AG09309 (cell line): ENCODE data around the gene RAB25.
A peak's percentile ranks its signal among the peaks of the same experiment; 100 is the strongest.

Experiments
- DNase-seq: peaks from one replicate; pipeline ENCODE4 v3.0.0-alpha.2; 2010; ENCODE audit warnings: low read depth
- H3K4me3 ChIP-seq: 2 replicates; pipeline ENCODE4 v1.5.1; 2011; ENCODE audit warnings: mild to moderate bottlenecking, low read depth, low read length, moderate library complexity; ENCODE audit not compliant: control insufficient read depth
- TF ChIP-seq, protein P1 (sequence below): IDR thresholded peaks from 2 replicates; pipeline ENCODE4 v1.5.1; 2011; ENCODE audit warnings: mild to moderate bottlenecking, low read depth, low read length, inconsistent platforms; ENCODE audit not compliant: insufficient read depth, control insufficient read depth; ENCODE audit errors: missing control alignments

Gene RAB25

DNA sequence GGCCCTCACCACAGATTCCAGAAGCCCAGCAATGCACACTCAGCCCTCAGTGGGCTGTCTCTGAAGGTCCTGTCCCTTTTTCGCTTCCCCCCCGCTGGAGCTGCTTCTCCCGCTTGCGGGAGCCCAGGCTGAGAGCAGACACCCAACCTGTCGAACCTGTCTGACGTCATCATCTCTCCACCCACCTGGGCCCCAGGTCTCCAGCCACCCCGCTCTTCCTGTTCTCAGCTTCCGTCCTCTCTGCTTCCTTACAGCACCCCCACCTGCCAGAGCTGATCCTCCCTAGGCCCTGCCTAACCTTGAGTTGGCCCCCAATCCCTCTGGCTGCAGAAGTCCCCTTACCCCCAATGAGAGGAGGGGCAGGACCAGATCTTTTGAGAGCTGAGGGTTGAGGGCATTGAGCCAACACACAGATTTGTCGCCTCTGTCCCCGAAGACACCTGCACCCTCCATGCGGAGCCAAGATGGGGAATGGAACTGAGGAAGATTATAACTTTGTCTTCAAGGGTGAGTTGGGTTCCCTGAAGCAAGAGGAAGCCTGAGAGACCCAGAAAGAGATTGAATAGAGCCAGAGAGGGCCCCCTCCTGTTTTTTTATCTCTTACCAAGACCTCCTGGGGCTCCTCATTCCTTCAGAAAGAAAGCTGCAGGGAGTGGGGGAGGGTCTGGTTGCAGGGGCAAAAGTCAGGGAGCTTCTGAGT, at the start of gene RAB25:
TSS of gene RAB25 (plus strand) at position 224 of the 700 bp plus-strand sequence. CDS start at position 465, 241 bp downstream.
- H3K4me3 ChIP-seq, result no peak within 1 kb of the TSS
- TF ChIP-seq, protein P1, sequence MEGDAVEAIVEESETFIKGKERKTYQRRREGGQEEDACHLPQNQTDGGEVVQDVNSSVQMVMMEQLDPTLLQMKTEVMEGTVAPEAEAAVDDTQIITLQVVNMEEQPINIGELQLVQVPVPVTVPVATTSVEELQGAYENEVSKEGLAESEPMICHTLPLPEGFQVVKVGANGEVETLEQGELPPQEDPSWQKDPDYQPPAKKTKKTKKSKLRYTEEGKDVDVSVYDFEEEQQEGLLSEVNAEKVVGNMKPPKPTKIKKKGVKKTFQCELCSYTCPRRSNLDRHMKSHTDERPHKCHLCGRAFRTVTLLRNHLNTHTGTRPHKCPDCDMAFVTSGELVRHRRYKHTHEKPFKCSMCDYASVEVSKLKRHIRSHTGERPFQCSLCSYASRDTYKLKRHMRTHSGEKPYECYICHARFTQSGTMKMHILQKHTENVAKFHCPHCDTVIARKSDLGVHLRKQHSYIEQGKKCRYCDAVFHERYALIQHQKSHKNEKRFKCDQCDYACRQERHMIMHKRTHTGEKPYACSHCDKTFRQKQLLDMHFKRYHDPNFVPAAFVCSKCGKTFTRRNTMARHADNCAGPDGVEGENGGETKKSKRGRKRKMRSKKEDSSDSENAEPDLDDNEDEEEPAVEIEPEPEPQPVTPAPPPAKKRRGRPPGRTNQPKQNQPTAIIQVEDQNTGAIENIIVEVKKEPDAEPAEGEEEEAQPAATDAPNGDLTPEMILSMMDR, result no peak
- DNase-seq, result no peak

GRCh38 chr1:156012051-156012817, 48.7 kb upstream of the RAB25 start:
- no peak for DNase-seq
- TF ChIP-seq, protein P1, result no peak
- no peak overlapping the region for H3K4me3 ChIP-seq

DNA sequence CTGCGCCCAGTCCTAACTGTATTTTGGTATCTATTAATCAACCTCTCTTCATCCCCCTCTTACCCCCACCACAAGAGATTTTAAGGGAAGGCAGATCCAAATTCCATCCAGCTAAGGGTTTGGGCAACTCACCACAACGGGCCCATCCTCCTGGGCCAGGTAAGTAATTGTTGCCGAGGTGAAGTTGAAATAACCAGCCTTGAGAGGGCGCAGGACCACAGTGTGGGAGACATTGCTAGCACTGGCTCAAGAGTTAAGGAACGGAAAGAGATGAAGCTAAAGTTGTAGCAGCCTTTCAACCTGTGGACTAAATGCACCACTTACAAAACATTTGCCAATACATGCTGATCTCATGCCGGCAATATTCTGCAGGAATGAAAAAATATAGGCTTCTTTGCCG, 46.1 kb upstream of the RAB25 start:
- DNase-seq, result no peak
- no peak overlapping the region for H3K4me3 ChIP-seq
- TF ChIP-seq, protein P1, result no peak

DNA sequence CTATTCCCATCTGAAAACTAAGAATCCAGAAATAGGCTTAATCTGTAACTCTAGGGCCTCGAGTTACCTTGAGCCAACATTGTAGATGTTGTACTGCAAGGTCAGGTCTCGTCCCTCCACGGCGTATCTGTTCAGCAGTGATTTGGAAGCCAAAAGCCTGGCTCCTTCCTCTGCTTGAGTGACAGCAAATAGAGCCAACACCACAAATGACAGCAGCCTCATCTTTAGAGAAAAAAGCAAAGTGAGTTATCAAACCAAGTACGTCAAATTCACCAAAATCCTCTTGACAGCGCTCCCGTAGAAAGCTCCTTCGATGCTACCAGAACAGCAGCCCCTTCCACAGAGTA, 41.0 kb upstream of the RAB25 start:
- TF ChIP-seq, protein P1, result no peak
- peak overlapping the region; percentile 65 for H3K4me3 ChIP-seq
- DNase-seq, result no peak

- H3K4me3 ChIP-seq, result peak within 1 kb of the TSS; percentile 65
- TF ChIP-seq, protein P1, result no peak
- DNase-seq, result peak; percentile 63
Measured at GRCh38 chr1:156020293-156021092, 40.5 kb upstream of the RAB25 start, which contains the start of gene SSR2. SSR2 (minus strand) TSS chr1:156020951; CDS start chr1:156020167, 784 bp downstream.

- TF ChIP-seq, protein P1, result no peak
- H3K4me3 ChIP-seq, result peak overlapping the region; percentile 65
- DNase-seq, result no peak
Measured at GRCh38 chr1:156021093-156021428, 39.9 kb upstream of the RAB25 start.
